K562 (cell line): ENCODE data around the gene GLIS1. TPM values are rescaled to one million over a fixed set of nuclear protein-coding genes. Genes with fewer than 3 reads are reported as not detected.

ENCODE experiments used
- CEBPZ ChIP-seq: fragments of 150-350 bp; IDR thresholded peaks from 2 replicates; pipeline ENCODE4 v1.6.1; 2014; ENCODE audit warnings: low read depth, mild to moderate bottlenecking, low read length, borderline replicate concordance
- EP400 ChIP-seq: fragments of 450-650 bp; IDR thresholded peaks from 2 replicates; pipeline ENCODE4 v1.6.1; 2017; ENCODE audit warnings: antibody characterized with exemption, mild to moderate bottlenecking, moderate library complexity
- PHB ChIP-seq: fragments of 250-450 bp; sonication (Bioruptor Pico); IDR thresholded peaks from 2 replicates; pipeline ENCODE4 v1.5.0; 2021
- PREB ChIP-seq: sonication (generic); formaldehyde crosslinking; IDR thresholded peaks from 2 replicates; pipeline ENCODE4 v1.8.1; 2023; ENCODE audit warnings: mild to moderate bottlenecking, missing genetic modification reagents
- ZKSCAN1 ChIP-seq: fragments of 150-350 bp; IDR thresholded peaks from 2 replicates; pipeline ENCODE4 v1.6.1; 2016; ENCODE audit warnings: low read depth, low read length
- ZNF12 ChIP-seq: sonication (generic); formaldehyde crosslinking; IDR thresholded peaks from 2 replicates; pipeline ENCODE4 v1.4.0; 2020; ENCODE audit warnings: mild to moderate bottlenecking, missing genetic modification reagents
- ZNF143 ChIP-seq: sonication (generic); formaldehyde crosslinking; IDR thresholded peaks from 2 replicates; pipeline ENCODE4 v1.9.0; 2022; ENCODE audit warnings: mild to moderate bottlenecking, missing genetic modification reagents
- ZNF507 ChIP-seq: conservative IDR thresholded peaks from 2 replicates; pipeline ENCODE4 v1.6.1; 2017; ENCODE audit warnings: missing genetic modification characterization, missing compliant biosample characterization
- ZSCAN29 ChIP-seq: fragments of 450-650 bp; IDR thresholded peaks from 2 replicates; pipeline ENCODE4 v1.6.1; 2017
- polyA plus RNA-seq, 8 experiments: library from polyadenylated mRNA; depleted of rRNA in 4 of 8; stranded (reverse) in 5 of 8; unstranded in 3 of 8; fragments of >200 nt; fragmentation: Nextera tagmentation in 2 of 8; fragmentation: Illumina TruSeq in 1 of 8; extraction: Ambion mirVana in 2 of 8; extraction: Trizol in 1 of 8; gene quantifications; 2 replicates each; pipeline versions ENCODE4 v1.2.1 to v1.2.3, GENCODE V29; 2011 to 2014; ENCODE audit warnings: inconsistent platforms in 1 of 8, missing spikeins in 1 of 8
- total RNA-seq, 7 experiments: library from RNA; depleted of rRNA in 6 of 7; stranded (reverse); fragments of >200 nt in 6 of 7; fragmentation: Illumina TruSeq in 2 of 7; extraction: Trizol in 2 of 7; gene quantifications; 2 replicates each; pipeline versions ENCODE4 v1.2.1 to v1.2.3, GENCODE V29; 2011 to 2021; ENCODE audit warnings: low replicate concordance in 1 of 7

Gene GLIS1
- total and polyA plus RNA-seq, 9 of the 15 experiments (the other 6 are each of a cell fraction or from before 2014, with no cell fraction given): not detected

- TF ChIP-seq PREB (no peak), ZNF12 (no peak), CEBPZ (no peak), ZNF507 (tag) (no peak), ZKSCAN1 (no peak), ZNF143 (no peak), ZSCAN29 (no peak), PHB (CRISPR knock-in tag) (no peak), EP400 (no peak)
Measured at GRCh38 chr1:53476579-53476978, 262.4 kb downstream of the GLIS1 start (continued).
